HG03103 (cell line): ENCODE measurements around the gene PAXX.

Experiments used
- ATAC-seq: cut with Tn5 transposase; IDR thresholded peaks from one replicate; pipeline ENCODE4 v1.9.1; 2021; ENCODE audit warnings: low read depth; ENCODE audit not compliant: unreplicated experiment

PAXX gene

GRCh38 chr9:136964833-136965422 lies 27.3 kb upstream of the PAXX start:
- no peak for ATAC-seq

- no peak for ATAC-seq
These were observed 26.3 kb upstream of the PAXX start for GRCh38 chr9:136965771-136966484.

GRCh38 chr9:136968333-136969127 lies 23.7 kb upstream of the PAXX start:
- ATAC-seq, result no peak

- no peak for ATAC-seq
These were observed 23.1 kb upstream of the PAXX start for GRCh38 chr9:136969150-136969549.

- ATAC-seq, result no peak
These were observed 22.4 kb upstream of the PAXX start for GRCh38 chr9:136969774-136970173.

- no peak for ATAC-seq
These were observed 21.9 kb upstream of the PAXX start for GRCh38 chr9:136970361-136970760.

GRCh38 chr9:136971746-136972145 lies 20.5 kb upstream of the PAXX start:
- no peak for ATAC-seq

- no peak for ATAC-seq
These were observed 19.9 kb upstream of the PAXX start for GRCh38 chr9:136972335-136972734.

GRCh38 chr9:136972743-136973142 lies 19.5 kb upstream of the PAXX start:
- ATAC-seq, result no peak

- no peak for ATAC-seq
These were observed 18.3 kb upstream of the PAXX start for GRCh38 chr9:136973618-136974617.

- no peak for ATAC-seq
These were observed 17.2 kb upstream of the PAXX start for GRCh38 chr9:136974817-136975535.

GRCh38 chr9:136975644-136976043 lies 16.6 kb upstream of the PAXX start:
- no peak for ATAC-seq

GRCh38 chr9:136977223-136977622 lies 15.0 kb upstream of the PAXX start, which contains the start of gene PTGDS:
PTGDS (plus strand) TSS chr9:136977504; CDS start chr9:136977579, 75 bp downstream.
- ATAC-seq, result no peak

GRCh38 chr9:136977649-136978072 lies 14.6 kb upstream of the PAXX start:
- ATAC-seq, result no peak

GRCh38 chr9:136978073-136978864 lies 14.0 kb upstream of the PAXX start:
- no peak for ATAC-seq

GRCh38 chr9:136978865-136979544 lies 13.2 kb upstream of the PAXX start:
- ATAC-seq, result no peak

- no peak for ATAC-seq
These were observed 12.2 kb upstream of the PAXX start for GRCh38 chr9:136979769-136980587.
